ENCODE results near the gene SUN1. TPM values are rescaled to one million over a fixed set of nuclear protein-coding genes. Genes with fewer than 3 reads are reported as not detected.
"Not testable (repeated sequence)": the region's sequence is repeated elsewhere in the genome, so short reads cannot be mapped to it uniquely, and the experiment has no call there.

The SUN1 gene
- total RNA-seq, 1 experiment from 2014 or later, result 158 TPM

GRCh38 chr7:794671-795329 is 37.5 kb upstream of the SUN1 start:
- ATAC-seq (no peak), DNase-seq (ENCODE audit: low spot score) (no peak)
- TF ChIP-seq FOXK1 (CRISPR knock-in tag; IDR thresholded peaks at IDR 0.05) (no peak), ZBTB21 (CRISPR knock-in tag; IDR thresholded peaks at IDR 0.05; ENCODE audit: borderline replicate concordance) (no peak)
- CTCF ChIA-PET, result no interaction called here
- Mint-ChIP-seq H3K27me3 (ENCODE audit: low read depth) (no peaks in the 10 kb centered on the region), H3K9me3 (peaks cover 5% of the 10 kb centered on the region), H3K27ac (no peak overlapping the region), H3K36me3 (peaks cover 4% of the 10 kb centered on the region), H3K4me3 (no peak overlapping the region), H3K4me1 (no peaks in the 10 kb centered on the region)
- POLR2A ChIA-PET, result no interaction called here

GRCh38 chr7:796434-797169 is 35.7 kb upstream of the SUN1 start:
- H3K4me1 Mint-ChIP-seq; H3K4me3 Mint-ChIP-seq; POLR2A ChIA-PET; H3K36me3 Mint-ChIP-seq; H3K27me3 Mint-ChIP-seq (ENCODE audit: low read depth); H3K27ac Mint-ChIP-seq; H3K9me3 Mint-ChIP-seq; ATAC-seq; DNase-seq (ENCODE audit: low spot score): not testable (repeated sequence)
- CTCF ChIA-PET, result interaction anchor here (0.5 kb wide), 1 partner anchor 464 kb away, joined by 3 read pairs; no protein-coding TSS in a partner anchor

- DNase-seq (ENCODE audit: low spot score) (no peak), ATAC-seq (no peak)
- TF ChIP-seq E2F1 (CRISPR knock-in tag; IDR thresholded peaks at IDR 0.05), result no peak
- CTCF ChIA-PET, result no interaction called here
- H3K4me1 Mint-ChIP-seq, result no peaks in the 10 kb centered on the region
- peaks cover 4% of the 10 kb centered on the region for H3K36me3 Mint-ChIP-seq
- H3K4me3 Mint-ChIP-seq, result no peak overlapping the region
- POLR2A ChIA-PET, result no interaction called here
- H3K27me3 Mint-ChIP-seq (ENCODE audit: low read depth), result no peaks in the 10 kb centered on the region; the same call in 1 of the 2 replicates
- H3K27ac Mint-ChIP-seq, result no peak overlapping the region
- H3K9me3 Mint-ChIP-seq, result peaks cover 10% of the 10 kb centered on the region
These were observed 33.3 kb upstream of the SUN1 start for GRCh38 chr7:798921-799470.

GRCh38 chr7:800692-801091 is 31.6 kb upstream of the SUN1 start:
- Mint-ChIP-seq H3K4me3 (no peak overlapping the region), H3K27ac (no peak overlapping the region), H3K4me1 (no peaks in the 10 kb centered on the region), H3K36me3 (peaks cover 4% of the 10 kb centered on the region), H3K27me3 (ENCODE audit: low read depth) (no peaks in the 10 kb centered on the region; the same call in 1 of the 2 replicates), H3K9me3 (peaks cover 19% of the 10 kb centered on the region)
- POLR2A ChIA-PET, result no interaction called here
- TF ChIP-seq ZNF219 (CRISPR knock-in tag; IDR thresholded peaks at IDR 0.05; ENCODE audit: borderline replicate concordance) (no peak), ZNF671 (CRISPR knock-in tag; IDR thresholded peaks at IDR 0.05) (no peak), CREB1 (CRISPR knock-in tag; IDR thresholded peaks at IDR 0.05) (no peak), NR2C2 (CRISPR knock-in tag; IDR thresholded peaks at IDR 0.05) (no peak), NFE2L1 (CRISPR knock-in tag; IDR thresholded peaks at IDR 0.05) (no peak), NR3C1 (CRISPR knock-in tag; conservative IDR thresholded peaks at IDR 0.05; ENCODE audit: low read depth) (no peak), ZBTB43 (CRISPR knock-in tag; IDR thresholded peaks at IDR 0.05) (no peak), ZSCAN18 (CRISPR knock-in tag; IDR thresholded peaks at IDR 0.05) (no peak), ZNF121 (CRISPR knock-in tag; IDR thresholded peaks at IDR 0.05) (no peak), PRRX2 (CRISPR knock-in tag; IDR thresholded peaks at IDR 0.05) (no peak), AFF4 (CRISPR knock-in tag; IDR thresholded peaks at IDR 0.05; ENCODE audit: borderline replicate concordance) (no peak), PREB (CRISPR knock-in tag; IDR thresholded peaks at IDR 0.05; ENCODE audit: borderline replicate concordance) (no peak)
- CTCF ChIA-PET, result no interaction called here
- DNase-seq (ENCODE audit: low spot score) (no peak), ATAC-seq (no peak)

- ATAC-seq; H3K27ac Mint-ChIP-seq; DNase-seq (ENCODE audit: low spot score); H3K27me3 Mint-ChIP-seq (ENCODE audit: low read depth); POLR2A ChIA-PET; H3K36me3 Mint-ChIP-seq; H3K4me3 Mint-ChIP-seq; H3K4me1 Mint-ChIP-seq: not testable (repeated sequence)
- CTCF ChIA-PET, result interaction anchor here (1.8 kb wide), 1 partner anchor 15 kb away, joined by 8 read pairs; no protein-coding TSS in a partner anchor
- peaks cover 19% of the 10 kb centered on the region for H3K9me3 Mint-ChIP-seq
These were observed 30.9 kb upstream of the SUN1 start for GRCh38 chr7:801351-801750.
